GM12892 (cell line): ENCODE data around the gene CCNYL1.
A peak's percentile ranks its signal among the peaks of the same experiment; 100 is the strongest.
"Not testable (repeated sequence)": the region's sequence is repeated elsewhere in the genome, so short reads cannot be mapped to it uniquely, and the experiment has no call there.

Source experiments
- DNase-seq: peaks from one replicate; pipeline ENCODE4 v3.0.0; 2011; ENCODE audit not compliant: insufficient read length
- FAIRE-seq: peaks from 2 replicates; lab custom pipeline; 2011; peaks lifted over from hg19 to GRCh38; lab: Jason Lieb, UNC
- POLR2A ChIP-seq: IDR thresholded peaks from 2 replicates; pipeline ENCODE4 v1.6.1; 2011; ENCODE audit warnings: low read depth, low read length, control low read depth
- POLR2AphosphoS5 ChIP-seq: IDR thresholded peaks from 2 replicates; pipeline ENCODE4 v1.6.1; 2011; ENCODE audit warnings: low read depth, low read length, control low read depth
- TAF1 ChIP-seq: IDR thresholded peaks from 2 replicates; pipeline ENCODE4 v1.6.1; 2011; ENCODE audit warnings: low read depth, mild to moderate bottlenecking, control low read depth, low read length, borderline replicate concordance

CCNYL1 gene

GRCh38 chr2:207725873-207726578, 14.6 kb downstream of the CCNYL1 start:
- FAIRE-seq (peak; percentile 81), DNase-seq (no peak)
- TF ChIP-seq POLR2A (no peak), TAF1 (no peak), POLR2AphosphoS5 (no peak)

- TF ChIP-seq POLR2AphosphoS5 (no peak), POLR2A (no peak)
These were observed 15.8 kb downstream of the CCNYL1 start for GRCh38 chr2:207727261-207727660.

GRCh38 chr2:207729465-207729998, 18.1 kb downstream of the CCNYL1 start:
- DNase-seq (no peak), FAIRE-seq (no peak)
- TF ChIP-seq TAF1 (no peak), POLR2A (no peak), POLR2AphosphoS5 (no peak)

More at GRCh38 chr2:207727261-207727660, 15.8 kb downstream of the CCNYL1 start:
- FAIRE-seq: no peak
- no peak for DNase-seq

- TF ChIP-seq POLR2AphosphoS5: no peak
- TF ChIP-seq TAF1: no peak
- TF ChIP-seq POLR2A: no peak
- FAIRE-seq (no peak), DNase-seq (no peak)
These were observed 19.7 kb downstream of the CCNYL1 start for GRCh38 chr2:207731138-207731537.

- no peak for TF ChIP-seq TAF1
- no peak for TF ChIP-seq POLR2AphosphoS5
- TF ChIP-seq POLR2A: no peak
- DNase-seq: no peak
- peak; percentile 27 for FAIRE-seq
These were observed 22.3 kb downstream of the CCNYL1 start for GRCh38 chr2:207733597-207734240.

- FAIRE-seq (peak; percentile 82), DNase-seq (no peak)
- TF ChIP-seq TAF1 (no peak), POLR2A (no peak), POLR2AphosphoS5 (no peak)
These were observed 22.8 kb downstream of the CCNYL1 start for GRCh38 chr2:207734264-207734635.

GRCh38 chr2:207734636-207735512, 23.4 kb downstream of the CCNYL1 start:
- FAIRE-seq (no peak), DNase-seq (no peak)
- TF ChIP-seq POLR2AphosphoS5 (no peak), TAF1 (no peak), POLR2A (no peak)

- not testable (repeated sequence) for DNase-seq, FAIRE-seq
These were observed 24.0 kb downstream of the CCNYL1 start for GRCh38 chr2:207735513-207735859.

- TF ChIP-seq POLR2A: no peak
- TF ChIP-seq POLR2AphosphoS5: no peak
- no peak for TF ChIP-seq TAF1
- FAIRE-seq (no peak), DNase-seq (no peak)
These were observed 32.1 kb downstream of the CCNYL1 start for GRCh38 chr2:207743514-207743913.

GRCh38 chr2:207744050-207744449, 32.6 kb downstream of the CCNYL1 start:
- DNase-seq: no peak
- no peak for FAIRE-seq
- TF ChIP-seq POLR2A (no peak), POLR2AphosphoS5 (no peak), TAF1 (no peak)

GRCh38 chr2:207744451-207744850, 33.0 kb downstream of the CCNYL1 start:
- FAIRE-seq (no peak), DNase-seq (no peak)
- TF ChIP-seq POLR2A (no peak), TAF1 (no peak), POLR2AphosphoS5 (no peak)

- DNase-seq (peak; percentile 23), FAIRE-seq (no peak)
- TF ChIP-seq POLR2AphosphoS5 (no peak), TAF1 (no peak), POLR2A (no peak)
These were observed 34.7 kb downstream of the CCNYL1 start for GRCh38 chr2:207746131-207746530.
